Measurements from ENCODE around the gene QSER1. TPM values are rescaled to one million over a fixed set of nuclear protein-coding genes. Genes with fewer than 3 reads are reported as not detected.
A peak's percentile ranks its signal among the peaks of the same experiment; 100 is the strongest.
"Not testable (repeated sequence)": the region's sequence is repeated elsewhere in the genome, so short reads cannot be mapped to it uniquely, and the experiment has no call there.

QSER1 gene
- total RNA-seq, 1 donor from 2014 or later, result 23.4 TPM

DNA sequence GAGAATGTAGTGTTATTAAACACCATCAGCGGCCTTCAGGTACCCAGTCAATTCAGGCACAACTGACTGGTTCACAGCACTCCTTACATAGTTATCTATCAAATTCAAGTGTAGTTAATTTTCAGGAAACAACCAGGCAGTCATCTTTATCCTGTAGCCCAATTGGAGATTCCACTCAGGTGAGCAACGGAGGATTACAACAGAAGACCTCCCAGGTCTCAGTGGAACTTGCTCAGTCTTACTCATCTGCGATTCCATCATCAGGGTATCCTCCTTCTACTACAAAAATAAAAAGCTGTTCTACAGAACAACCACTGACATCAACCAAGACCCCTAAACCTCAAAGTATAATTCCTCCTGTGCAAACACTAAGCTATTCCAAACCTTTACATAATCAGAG, 39.6 kb downstream of the QSER1 start:
- DNase-seq (ENCODE audit: low spot score), result no peak

DNA sequence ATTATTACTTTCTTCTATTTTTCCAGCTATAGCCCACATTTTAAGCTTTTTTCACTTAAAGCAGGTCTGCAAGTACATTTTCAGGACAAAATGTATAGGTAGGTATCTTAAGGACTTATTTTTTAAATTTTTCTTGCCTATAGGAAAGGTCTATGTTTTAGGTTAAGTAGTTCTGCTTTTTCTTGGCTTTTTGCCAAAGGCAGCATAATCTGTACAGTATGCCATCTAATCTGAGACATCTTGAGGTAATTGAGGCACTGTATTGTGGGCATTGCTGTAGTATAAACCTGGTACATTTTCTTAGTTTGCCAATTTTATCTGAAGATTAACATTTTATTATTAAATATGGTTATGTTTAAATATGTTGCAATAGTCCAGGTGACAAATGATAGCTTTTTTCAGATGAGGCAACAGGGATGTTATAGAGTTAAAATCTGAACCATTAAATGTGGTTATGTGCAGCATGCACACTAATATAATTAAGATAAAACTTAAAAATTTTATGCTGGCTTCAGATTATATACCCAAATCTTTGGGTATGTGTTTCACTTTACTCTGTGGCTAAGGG, 42.9 kb downstream of the QSER1 start:
- DNase-seq (ENCODE audit: low spot score), result no peak

DNA sequence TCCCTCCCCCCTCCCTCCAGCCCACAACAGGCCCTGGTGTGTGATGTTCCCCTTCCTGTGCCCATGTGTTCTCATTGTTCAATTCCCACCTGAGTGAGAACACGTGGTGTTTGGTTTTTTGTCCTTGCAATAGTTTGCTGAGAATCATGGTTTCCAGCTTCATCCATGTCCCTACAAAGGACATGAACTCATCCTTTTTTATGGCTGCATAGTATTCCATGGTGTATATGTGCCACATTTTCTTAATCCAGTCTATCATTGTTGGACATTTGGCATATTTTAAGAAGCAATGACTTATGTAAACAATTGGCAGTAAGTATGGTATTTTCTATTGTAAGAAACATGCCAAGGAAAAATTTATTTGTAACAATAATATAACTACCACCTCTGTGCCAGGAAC, 43.6 kb downstream of the QSER1 start:
- not testable (repeated sequence) for DNase-seq (ENCODE audit: low spot score)

DNA sequence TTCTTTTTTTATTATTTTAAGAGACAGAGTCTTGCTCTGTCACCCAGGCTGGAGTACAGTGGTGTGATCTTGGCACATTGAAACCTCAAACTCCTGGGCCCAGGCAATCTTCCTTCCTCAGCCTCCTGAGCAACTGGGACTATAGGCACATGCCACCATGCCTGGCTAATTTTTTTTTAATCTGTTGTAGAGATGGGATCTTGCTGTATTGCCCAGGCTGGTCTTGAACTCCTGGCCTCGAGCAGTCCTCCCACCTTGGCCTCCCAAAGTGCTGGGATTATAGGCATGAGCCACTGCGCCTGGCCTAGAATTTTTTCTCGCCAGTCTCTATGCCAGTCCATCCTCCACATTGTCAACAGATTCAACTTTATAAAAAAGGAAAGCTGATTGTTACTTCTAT, 44.7 kb downstream of the QSER1 start:
- not testable (repeated sequence) for DNase-seq (ENCODE audit: low spot score)

DNA sequence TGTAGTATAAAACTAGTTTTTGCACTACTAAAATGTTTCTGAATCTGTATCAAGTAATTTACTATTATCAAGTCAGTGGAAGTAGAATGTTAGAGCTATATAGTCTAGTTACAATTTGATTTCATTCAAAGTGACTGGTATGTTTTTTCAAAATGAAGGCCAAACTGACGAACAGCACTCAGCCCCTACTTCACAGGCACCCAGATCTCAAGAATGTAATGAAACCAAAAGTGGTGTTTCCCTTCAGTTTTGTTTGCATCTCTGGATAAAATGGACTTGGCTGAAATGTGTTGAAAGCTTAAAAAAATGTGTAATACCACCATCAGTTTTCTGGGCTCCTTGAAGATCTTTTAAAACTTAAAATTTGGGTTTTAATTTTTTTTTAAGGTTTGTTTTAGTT, 46.4 kb downstream of the QSER1 start:
- no peak for DNase-seq (ENCODE audit: low spot score)

DNA sequence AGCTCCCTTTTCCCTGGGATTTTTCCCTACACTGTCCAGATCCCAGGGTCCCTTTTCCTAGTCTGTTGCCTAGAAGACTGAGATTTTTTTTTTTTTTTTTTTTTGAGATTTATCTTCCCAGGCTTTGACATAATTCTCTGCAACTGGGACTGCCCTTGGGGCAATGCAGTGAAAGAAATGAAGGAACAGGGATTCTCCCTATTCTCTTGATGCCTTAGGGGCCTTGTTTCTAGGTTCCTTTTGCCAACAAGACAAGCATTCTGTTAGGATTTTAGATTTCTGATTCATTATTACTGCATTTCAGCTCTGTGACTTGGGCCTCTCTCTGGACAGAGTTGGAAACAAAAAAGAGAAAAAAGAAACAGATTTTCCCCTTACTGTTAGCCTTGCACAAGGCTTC, 47.3 kb downstream of the QSER1 start:
- DNase-seq (ENCODE audit: low spot score), result no peak

DNA sequence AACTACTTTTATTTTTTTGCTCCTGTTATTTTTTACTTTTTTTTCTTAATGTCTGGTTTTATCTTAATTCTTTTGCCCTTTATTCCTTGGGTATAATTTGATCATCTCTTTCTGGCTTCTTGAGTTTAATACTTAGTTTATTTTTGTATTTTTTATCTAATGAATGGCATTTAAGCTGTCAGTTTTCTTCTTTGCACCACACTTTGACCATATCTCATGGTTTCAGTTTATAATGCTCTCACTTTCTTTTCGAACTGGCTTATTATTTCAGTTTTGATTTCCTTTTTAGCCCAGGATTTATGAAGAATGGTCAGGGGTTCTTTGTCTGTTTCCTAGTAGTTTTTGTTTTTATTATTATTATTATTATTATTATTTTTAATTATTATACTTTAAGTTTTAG, 48.3 kb downstream of the QSER1 start:
- DNase-seq (ENCODE audit: low spot score), result no peak

DNA sequence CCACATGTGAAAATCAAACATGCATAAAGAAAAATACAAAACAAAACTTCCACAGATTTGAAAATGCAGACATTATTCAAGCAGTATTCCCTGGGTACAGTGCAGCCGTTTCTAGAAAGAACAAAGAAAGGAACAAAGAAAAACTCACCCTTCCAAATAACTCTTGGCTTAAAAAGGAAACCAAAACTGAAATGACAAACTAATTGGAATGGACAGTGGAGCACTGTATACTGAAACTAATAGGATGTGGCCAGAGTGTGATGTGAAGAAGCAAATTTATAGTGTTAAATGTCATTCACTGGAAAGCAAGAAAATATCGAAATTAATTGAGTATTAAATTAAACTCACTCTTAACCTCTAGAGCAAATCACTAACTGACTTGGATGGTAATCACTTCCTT, 55.4 kb downstream of the QSER1 start:
- no peak for DNase-seq (ENCODE audit: low spot score)

DNA sequence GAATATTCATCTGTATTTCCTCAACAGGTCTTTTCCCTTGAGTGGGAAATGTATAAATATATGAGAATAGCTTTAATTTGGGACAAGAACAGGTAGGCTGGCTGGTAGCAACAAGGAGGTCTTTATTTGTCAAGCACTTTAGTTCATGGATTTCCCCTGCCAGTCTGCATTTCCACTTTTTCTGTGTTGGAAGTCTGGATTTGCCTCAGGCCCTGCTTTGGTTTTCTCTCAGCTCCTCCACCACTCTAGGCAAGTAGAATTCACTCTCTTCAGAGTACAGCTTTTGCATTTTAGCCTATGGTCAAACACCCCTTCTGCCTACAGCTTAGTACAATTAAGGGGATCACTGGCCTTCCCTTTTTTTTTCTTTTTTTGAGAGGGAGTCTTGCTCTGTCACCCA, 57.1 kb downstream of the QSER1 start:
- no peak for DNase-seq (ENCODE audit: low spot score)

DNA sequence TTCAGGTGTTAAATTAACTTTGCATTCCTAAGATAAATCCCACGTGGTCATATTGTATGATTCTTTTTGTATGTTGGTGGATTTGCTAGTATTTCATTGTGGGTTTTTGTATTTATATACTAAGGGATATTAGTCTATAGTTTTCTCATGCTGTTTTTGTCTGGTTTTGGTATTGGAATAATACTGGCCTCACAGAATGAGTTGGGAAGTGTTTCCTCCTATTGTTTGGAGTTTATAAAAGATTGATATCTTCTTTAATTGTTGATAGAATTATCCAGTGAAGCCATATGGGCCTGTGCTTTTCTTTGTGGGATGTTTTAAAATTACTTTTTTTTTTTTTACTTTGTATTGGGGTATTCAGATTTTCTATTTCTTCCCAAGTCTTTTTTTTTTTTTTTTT, 59.8 kb downstream of the QSER1 start:
- DNase-seq (ENCODE audit: low spot score), result no peak

DNA sequence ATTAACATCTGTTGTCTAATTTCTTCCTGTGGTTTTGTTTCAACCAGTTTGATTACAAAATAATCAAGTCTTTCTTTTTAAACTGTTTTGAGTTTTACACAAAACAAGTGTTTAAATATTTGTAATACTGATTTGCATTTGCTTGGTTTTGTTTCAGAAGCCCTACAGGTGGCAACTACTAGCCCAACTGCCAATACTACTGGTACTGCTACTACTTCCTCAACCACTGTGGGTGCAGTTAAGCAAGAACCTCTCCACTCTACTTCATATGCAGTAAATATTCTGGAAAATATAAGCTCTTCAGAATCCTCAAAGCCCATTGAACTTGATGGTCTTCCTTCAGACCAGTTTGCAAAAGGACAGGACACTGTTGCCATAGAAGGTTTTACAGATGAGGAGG, 61.1 kb downstream of the QSER1 start:
- DNase-seq (ENCODE audit: low spot score), result no peak

DNA sequence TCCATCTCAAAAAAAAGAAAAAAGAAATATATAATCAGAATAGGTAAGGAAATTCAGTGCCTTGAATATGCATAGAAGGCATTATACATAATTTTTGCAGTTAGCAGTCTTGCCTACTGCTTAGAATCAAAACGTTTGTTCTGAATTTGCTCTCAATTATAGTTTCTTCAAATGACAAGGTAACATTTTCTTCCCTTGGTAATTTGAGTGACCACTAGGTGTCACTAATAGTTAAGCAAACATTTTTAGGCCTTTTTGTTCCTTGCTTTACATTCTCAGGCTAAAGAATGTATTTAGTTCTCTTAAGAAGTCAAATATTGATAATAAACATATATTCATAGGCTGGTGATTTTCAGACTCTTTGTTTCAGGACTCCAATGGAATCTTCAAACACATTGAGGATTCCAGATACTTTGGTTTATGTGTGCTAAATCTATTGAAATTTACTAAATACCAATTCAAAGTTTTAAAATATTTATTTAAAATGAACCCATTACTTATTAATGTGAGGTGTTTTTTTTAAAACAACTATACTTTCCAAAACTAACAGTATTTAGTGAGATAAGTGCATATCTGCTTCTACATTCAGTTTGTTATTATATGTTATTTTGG, 68.0 kb downstream of the QSER1 start:
- DNase-seq (ENCODE audit: low spot score), result peak; percentile 59

DNA sequence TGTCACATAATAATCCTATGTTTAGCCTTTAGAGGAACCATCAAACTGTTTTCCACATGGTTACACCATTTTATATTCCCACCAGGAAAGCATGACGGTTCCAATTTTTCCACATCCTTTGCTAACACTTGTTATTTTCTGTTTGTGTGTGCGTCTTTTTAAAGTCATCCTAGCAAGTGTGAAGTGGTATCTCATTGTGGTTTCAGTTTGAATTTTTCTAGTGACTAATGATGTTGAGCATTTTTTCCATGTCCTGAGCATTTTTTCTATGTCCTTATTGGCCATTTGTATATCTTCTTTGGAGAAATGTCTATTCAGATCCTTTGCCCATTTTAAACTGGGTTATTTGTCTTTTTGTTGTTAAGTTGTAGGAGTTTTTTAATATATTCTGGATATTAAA, 69.4 kb downstream of the QSER1 start:
- DNase-seq (ENCODE audit: low spot score), result no peak

DNA sequence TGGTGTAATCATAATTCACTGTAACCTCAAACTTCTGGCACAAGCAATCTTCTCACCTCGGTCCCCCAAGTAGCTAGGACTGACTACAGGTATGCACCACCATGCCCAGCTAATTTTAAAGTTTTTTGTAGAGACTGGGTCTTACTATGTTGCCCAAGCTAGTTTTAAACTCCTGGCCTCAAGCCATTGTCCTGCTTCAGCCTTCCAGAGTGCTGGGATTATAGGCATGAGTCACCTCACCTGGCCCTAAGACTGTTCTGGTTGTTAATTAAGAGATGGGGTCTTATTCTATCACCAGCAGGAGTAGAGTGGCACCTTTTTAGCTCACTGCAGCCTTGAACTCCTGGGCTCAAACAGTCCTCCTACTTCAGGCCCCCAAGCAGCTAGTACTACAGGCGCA, 71.1 kb downstream of the QSER1 start:
- DNase-seq (ENCODE audit: low spot score), result no peak

DNA sequence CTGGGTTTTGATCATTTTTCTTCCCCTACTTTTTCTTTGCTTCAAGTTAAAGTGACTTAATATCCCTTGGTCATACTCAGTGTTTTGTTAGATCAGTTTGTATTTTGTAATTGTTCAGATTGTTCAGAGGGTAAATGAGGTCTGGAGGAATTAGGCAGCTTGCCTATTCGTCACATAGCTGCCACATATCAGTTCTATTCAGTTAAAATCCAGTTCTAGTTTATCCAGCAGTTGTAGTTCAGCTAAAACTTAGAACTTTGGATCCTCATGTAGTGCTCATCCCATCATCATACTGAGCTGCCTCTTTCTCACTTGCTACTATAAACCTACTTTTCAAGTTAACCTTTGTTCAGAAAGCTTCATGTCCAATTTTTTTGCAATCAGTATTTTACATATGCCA, 75.9 kb downstream of the QSER1 start:
- no peak for DNase-seq (ENCODE audit: low spot score)

DNA sequence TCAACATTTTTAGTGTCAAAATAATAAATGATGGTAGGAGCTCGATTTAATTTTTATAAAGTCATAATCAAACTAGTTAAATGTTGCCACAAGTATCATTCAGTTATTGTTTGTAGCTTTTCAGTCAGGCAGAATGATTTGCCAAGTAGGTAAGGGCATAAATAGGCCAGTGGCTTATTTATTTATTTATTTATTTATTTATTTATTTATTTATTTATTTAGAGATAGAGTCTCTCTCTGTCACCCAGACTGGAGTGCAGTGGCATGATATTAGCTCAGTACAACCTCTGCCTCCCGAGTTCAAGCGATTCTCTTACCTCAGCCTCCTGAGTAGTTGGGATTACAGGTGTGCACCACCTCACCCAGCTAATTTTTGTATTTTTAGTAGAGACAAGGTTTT, 79.6 kb downstream of the QSER1 start:
- DNase-seq (ENCODE audit: low spot score), result not testable (repeated sequence)

DNA sequence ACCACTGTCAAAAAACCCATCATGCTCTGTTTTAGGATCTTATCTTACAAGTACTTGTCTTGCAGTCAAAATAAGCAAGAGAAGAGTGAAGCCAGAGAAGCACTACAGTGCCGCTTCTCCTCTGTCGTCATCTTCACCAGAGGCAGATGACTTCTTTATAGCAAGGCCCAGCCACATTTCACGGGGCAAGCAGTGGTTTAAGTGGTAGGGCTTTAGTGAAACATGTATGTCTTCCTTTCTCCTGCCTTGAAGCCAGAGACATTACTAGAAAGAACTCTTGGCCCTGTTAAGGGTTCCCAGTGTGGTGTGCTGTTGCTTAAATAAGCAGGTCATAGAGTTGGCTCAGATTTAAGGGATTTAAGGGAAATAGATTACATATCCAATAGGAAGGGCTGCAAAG, 80.2 kb downstream of the QSER1 start:
- DNase-seq (ENCODE audit: low spot score), result no peak

DNA sequence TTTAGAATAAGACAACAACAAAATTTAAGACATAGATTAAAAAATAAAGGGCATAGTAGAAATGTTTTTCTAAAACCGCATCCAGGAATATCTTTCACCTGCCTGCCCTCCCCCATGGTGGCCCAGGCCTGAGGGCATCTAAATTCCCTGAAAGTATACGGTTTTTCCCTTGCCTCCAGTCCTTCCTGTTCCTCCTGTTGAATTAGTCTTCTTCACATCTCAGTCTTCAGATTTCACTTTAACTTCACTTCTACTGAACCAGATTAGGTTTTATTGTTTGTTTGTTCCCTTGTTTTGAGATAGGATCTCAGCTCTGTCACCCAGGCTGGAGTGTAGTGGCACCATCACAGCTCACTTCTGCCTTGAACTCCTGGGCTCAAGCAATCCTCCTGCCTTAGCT, 90.0 kb downstream of the QSER1 start:
- DNase-seq (ENCODE audit: low spot score), result no peak

DNA sequence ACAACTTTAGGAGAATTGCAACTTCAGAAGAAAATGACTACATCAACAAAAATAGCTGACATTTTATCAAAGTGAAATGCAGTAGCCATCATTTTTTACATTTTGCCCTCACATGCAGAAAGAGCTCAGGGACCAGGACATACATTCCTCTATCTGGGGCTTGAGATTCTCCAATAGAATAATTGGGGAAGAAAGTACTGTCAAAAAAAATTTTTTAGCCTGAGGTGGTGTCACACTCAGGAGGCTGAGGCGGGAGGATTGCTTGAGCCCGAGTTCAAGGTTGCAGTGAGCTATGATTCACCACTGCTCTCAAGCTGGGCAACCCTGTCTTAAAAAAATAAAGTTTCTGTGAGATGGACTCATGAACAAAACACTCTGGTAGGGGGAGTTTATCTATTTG, 90.9 kb downstream of the QSER1 start:
- no peak for DNase-seq (ENCODE audit: low spot score)

DNA sequence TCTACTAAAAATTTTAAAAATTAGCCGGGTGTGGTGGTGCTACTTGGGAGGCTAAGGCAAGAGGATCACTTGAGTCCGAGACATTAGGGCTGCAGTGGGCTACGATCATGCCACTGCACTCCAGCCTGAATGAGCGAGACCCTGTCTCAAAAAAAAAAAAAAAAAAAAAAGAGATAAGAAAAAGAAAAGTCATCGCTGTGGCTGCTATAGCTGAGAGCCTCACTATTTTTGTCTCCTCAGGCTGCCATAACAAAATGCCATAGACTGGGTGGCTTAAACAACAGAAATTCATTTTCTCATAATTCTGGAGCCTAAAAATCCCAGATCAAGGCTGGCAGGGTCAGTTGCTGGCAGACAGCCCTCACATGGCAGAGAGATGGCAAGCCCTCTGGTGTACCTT, 93.0 kb downstream of the QSER1 start:
- DNase-seq (ENCODE audit: low spot score), result no peak

DNA sequence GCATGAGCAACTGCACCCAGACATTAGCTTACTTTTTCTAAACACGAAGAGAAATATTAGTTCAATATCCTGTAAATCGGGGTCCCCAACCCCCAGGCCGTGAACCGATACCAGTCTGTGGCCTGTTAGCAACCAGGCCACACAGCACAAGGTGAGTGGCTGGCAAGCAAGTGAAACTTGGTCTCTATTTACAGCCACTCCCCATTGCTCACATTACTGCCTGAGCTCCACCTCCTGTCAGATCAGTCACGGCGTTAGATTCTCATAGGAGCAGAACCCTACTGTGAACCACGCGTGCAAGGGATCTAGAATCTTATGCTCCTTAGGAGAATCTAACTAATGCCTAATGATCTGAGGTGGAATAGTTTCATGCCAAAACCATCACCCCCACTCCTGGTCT, 95.2 kb downstream of the QSER1 start:
- no peak for DNase-seq (ENCODE audit: low spot score)

DNA sequence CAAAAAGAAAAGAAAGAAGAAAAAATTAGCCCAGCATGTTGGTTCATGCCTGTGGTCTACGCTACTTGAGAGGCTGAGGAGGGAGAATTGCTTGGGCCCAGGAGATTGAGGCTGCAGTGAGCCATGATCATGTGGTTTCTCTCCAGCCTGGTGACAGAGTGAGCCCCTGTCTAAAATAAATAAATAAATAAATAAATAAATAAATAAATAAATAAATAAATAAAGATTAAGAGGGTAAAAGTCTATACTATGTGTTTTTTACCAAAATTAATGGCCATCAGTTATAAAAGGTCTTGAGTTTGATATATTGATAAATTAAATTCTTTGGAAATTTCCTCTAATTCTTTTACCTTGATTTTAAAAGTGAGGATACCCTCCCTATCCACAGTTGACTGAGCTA, 97.9 kb downstream of the QSER1 start:
- no peak for DNase-seq (ENCODE audit: low spot score)

DNA sequence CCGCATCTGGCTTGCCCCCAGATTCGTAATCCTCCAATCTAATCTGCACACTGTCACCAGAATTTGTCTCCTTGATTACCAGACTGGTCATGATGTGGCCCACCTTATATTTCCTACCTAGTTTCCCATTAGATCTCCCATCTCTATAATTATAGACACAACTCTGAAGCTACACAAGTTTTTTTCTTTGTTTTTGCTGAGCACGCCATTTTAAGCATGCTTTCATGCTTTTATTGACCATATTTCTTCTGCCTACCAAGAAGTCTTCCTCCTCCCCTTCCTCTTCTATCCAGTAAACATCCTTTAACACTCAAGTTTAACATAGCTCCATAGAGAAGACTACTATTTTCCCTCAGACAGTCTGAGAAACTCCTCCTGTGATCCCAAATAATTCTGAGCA, 98.8 kb downstream of the QSER1 start:
- no peak for DNase-seq (ENCODE audit: low spot score)

DNA sequence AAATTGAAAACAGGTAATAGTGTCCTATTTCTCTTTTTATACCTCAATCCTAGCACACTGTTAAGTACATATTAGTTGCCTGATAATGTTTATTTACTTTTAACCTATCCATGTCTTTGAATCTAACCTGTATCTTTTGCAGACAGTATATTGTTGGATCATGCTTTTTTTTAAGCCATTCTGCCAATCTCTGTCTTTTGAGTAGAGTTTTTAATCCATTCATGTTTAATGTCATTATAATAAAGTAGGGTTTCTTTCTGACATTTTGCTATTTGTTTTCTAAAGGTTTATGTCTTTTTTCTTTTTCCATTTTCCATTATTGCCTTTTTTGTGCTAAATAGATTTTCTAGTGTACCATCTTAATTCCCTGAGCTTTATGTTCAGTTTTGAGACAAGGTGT, 99.3 kb downstream of the QSER1 start:
- no peak for DNase-seq (ENCODE audit: low spot score)

Measured in umbilical cord (tissue), 2 donors.